Endothelial cell (in vitro differentiated cells): Measurements from ENCODE around the gene YWHAQ. TPM values are rescaled to one million over a fixed set of nuclear protein-coding genes. Genes with fewer than 3 reads are reported as not detected.

Experiments used
- DNase-seq: peaks from one replicate; pipeline ENCODE4 v3.0.0; 2021; ENCODE audit warnings: low spot score
- H3K27ac Mint-ChIP-seq: one replicate; pipeline ENCODE4 v1.8.0; 2021; ENCODE audit warnings: mixed read lengths, inconsistent platforms; ENCODE audit not compliant: unreplicated experiment
- H3K27me3 Mint-ChIP-seq: one replicate; pipeline ENCODE4 v1.8.0; 2021; ENCODE audit warnings: mild to moderate bottlenecking, moderate library complexity, mixed read lengths, inconsistent platforms; ENCODE audit not compliant: unreplicated experiment
- H3K36me3 Mint-ChIP-seq: one replicate; pipeline ENCODE4 v1.8.0; 2021; ENCODE audit warnings: mild to moderate bottlenecking, low read depth, mixed read lengths, inconsistent platforms; ENCODE audit not compliant: unreplicated experiment
- H3K4me1 Mint-ChIP-seq: one replicate; pipeline ENCODE4 v1.8.0; 2021; ENCODE audit warnings: mild to moderate bottlenecking, mixed read lengths, inconsistent platforms; ENCODE audit not compliant: unreplicated experiment
- H3K4me3 Mint-ChIP-seq: one replicate; pipeline ENCODE4 v1.8.0; 2021; ENCODE audit warnings: mild to moderate bottlenecking, mixed read lengths, inconsistent platforms; ENCODE audit not compliant: unreplicated experiment
- H3K9me3 Mint-ChIP-seq: one replicate; pipeline ENCODE4 v1.8.0; 2021; ENCODE audit warnings: mixed read lengths, inconsistent platforms; ENCODE audit not compliant: unreplicated experiment
- total RNA-seq: library from RNA; stranded (reverse); fragmentation: NEBNext Ultra II Directional; extraction: Animal tissue kit (Norgen Biotek cat#: 25700); gene quantifications from one replicate; pipeline ENCODE4 v1.2.1, GENCODE V29; 2021; ENCODE audit not compliant: unreplicated experiment
- TF ChIP-seq, protein P1 (sequence below): fragments of 200-600 bp; sonication (generic); IDR thresholded peaks from one replicate; pipeline ENCODE4 v1.5.0; 2021; ENCODE audit warnings: antibody characterized with exemption; ENCODE audit not compliant: unreplicated experiment

Gene YWHAQ
- total RNA-seq, 1 donor from 2014 or later, result 268 TPM

DNA sequence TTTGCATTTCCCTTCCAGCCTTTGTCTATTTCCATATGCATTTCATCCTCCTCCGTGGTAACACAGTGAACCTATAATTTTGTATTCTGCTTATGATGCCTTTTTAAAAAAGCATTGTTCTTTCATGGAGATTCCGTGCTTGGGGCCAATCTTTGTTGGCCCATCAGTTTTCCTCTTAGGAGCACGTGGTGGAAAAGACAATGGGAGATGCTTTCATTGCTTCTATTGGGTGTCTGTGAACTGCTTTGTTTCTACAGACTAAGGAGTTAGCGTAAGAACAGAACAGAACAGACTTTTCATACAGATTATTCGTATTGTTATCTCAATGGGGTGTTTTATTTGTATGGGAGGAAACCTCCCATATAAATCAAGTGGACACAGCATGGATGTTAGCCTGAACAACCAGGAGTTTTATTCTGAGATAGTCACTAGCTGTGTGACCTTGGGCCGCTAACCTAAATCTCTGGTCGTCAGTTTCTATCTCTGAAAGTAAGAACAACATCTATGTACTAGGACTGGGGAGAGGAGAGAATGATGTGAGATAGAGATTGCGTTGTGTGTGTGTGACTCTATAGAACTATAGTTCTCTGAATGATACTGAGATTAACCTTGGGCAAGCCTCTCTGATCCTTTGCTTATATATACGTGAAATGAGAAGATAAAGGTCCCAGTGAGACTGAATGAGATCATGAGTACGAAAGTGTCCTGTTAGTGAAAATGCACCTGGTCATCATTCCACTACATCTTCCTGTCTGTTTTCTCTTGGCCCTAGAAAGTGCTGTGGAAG, 22.9 kb upstream of the YWHAQ start:
- H3K4me1 Mint-ChIP-seq, result peaks cover 5% of the 10 kb centered on the region
- DNase-seq, result no peak
- no peak overlapping the region for H3K27ac Mint-ChIP-seq
- no peak overlapping the region for H3K4me3 Mint-ChIP-seq
- TF ChIP-seq, protein P1, sequence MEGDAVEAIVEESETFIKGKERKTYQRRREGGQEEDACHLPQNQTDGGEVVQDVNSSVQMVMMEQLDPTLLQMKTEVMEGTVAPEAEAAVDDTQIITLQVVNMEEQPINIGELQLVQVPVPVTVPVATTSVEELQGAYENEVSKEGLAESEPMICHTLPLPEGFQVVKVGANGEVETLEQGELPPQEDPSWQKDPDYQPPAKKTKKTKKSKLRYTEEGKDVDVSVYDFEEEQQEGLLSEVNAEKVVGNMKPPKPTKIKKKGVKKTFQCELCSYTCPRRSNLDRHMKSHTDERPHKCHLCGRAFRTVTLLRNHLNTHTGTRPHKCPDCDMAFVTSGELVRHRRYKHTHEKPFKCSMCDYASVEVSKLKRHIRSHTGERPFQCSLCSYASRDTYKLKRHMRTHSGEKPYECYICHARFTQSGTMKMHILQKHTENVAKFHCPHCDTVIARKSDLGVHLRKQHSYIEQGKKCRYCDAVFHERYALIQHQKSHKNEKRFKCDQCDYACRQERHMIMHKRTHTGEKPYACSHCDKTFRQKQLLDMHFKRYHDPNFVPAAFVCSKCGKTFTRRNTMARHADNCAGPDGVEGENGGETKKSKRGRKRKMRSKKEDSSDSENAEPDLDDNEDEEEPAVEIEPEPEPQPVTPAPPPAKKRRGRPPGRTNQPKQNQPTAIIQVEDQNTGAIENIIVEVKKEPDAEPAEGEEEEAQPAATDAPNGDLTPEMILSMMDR, result no peak
- no peaks in the 10 kb centered on the region for H3K9me3 Mint-ChIP-seq
- no peaks in the 10 kb centered on the region for H3K36me3 Mint-ChIP-seq
- peaks cover 5% of the 10 kb centered on the region for H3K27me3 Mint-ChIP-seq

DNA sequence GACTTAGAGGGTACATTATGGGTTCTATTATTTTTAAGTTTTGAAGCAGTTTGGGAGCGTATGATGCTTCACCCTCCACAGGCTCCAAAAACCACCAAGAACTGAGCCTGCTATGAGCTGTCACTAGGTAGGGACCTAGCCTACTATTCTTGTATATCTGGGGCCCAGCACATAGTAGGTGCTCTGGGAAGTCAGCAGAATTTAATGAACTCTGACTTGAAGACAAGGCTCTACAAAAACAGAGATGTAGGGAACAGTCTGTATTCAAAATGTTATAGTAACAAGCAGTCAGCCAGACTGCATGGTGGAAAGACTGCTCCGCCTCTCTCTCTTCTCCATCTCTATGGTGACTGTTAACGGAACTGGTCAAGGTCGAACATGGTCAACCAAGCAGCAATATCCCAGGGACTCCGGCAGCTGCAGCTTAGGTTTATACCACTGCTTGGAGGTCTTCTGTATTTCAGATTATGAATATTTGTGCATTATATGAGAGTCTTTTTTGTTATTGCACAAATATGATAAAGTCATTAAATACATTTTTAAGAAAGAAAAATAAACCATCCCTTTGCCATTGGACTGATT, 22.2 kb upstream of the YWHAQ start:
- Mint-ChIP-seq H3K9me3 (no peaks in the 10 kb centered on the region), H3K4me1 (peaks cover 5% of the 10 kb centered on the region), H3K36me3 (no peaks in the 10 kb centered on the region), H3K27me3 (peaks cover 5% of the 10 kb centered on the region), H3K27ac (no peak overlapping the region), H3K4me3 (no peak overlapping the region)
- TF ChIP-seq, protein P1, result no peak
- no peak for DNase-seq

DNA sequence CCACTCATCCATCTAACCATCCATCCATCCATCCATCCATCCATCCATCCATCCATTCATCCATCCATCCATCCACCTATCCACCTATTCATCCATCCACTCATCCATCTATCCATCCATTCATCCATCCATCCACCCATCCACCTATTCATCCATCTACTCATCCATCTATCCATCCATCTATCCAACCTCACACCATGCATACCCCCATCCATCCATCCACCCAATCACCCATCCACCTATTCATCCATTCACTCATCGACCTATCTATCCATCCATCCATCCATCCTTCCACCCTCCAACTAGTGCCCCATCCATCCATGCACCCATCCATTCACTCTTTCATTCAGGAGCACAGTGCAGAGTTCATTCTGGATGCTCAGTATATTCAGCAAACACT, 21.5 kb upstream of the YWHAQ start:
- TF ChIP-seq, protein P1, result no peak
- H3K27ac Mint-ChIP-seq, result no peak overlapping the region
- H3K27me3 Mint-ChIP-seq, result peaks cover 5% of the 10 kb centered on the region
- no peaks in the 10 kb centered on the region for H3K36me3 Mint-ChIP-seq
- no peak overlapping the region for H3K4me3 Mint-ChIP-seq
- H3K4me1 Mint-ChIP-seq, result peaks cover 5% of the 10 kb centered on the region
- H3K9me3 Mint-ChIP-seq, result no peaks in the 10 kb centered on the region
- no peak for DNase-seq

DNA sequence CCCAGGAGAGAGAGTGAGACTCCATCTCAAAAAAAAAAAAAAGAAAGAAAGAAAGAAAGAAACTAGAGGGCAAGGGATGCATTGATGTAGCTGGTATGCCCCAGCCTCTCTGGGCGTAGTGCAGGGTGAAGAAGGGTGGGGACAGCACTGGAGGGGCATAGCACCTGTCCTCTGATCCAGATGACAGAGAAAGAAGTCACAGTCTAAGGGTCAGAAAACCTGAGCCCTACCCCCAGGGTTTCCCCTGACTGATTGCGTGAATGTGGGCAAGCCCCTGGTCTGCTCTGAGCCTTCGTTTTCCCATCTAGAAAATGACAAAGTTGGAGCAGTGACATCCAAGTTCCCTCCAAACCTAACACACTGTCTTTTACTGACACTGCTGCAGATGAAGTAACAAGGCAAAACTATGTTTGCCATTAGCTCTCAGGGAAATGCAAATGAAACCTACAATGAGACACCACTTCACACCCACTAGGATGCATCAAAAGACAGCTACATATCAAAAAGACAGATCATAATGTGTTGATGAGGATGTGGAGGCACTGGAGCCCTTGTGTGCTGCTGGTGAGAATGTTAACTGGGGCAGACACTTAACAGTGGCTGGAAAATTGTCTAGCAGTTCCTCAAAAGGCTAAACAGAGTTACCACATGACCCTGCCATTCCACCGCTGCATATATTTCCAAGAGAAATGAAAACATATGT, 19.5 kb upstream of the YWHAQ start:
- no peak overlapping the region for H3K4me3 Mint-ChIP-seq
- no peak overlapping the region for H3K27ac Mint-ChIP-seq
- peaks cover 5% of the 10 kb centered on the region for H3K27me3 Mint-ChIP-seq
- TF ChIP-seq, protein P1, result no peak
- no peak for DNase-seq
- no peaks in the 10 kb centered on the region for H3K36me3 Mint-ChIP-seq
- H3K9me3 Mint-ChIP-seq, result no peaks in the 10 kb centered on the region
- peaks cover 10% of the 10 kb centered on the region for H3K4me1 Mint-ChIP-seq

DNA sequence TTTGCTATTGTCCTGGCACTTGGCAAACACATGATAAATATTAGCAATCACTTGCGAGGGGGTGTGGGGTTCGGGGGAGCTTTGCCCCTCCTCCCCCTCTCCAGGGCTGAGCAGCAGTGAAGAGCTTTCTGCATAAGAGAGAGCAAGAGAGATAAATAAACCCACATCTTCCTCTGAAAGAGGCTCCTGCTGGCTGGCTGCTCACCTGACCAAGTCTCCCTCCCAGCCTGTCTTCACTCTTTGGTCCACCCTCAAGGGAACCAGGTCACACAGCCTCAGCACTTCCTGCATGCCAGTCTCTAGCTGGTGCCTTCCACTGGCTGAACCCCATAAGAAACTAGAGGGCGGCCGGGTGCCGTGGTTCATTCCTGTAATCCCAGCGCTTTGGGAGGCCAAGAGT, 18.5 kb upstream of the YWHAQ start:
- H3K4me1 Mint-ChIP-seq, result peaks cover 10% of the 10 kb centered on the region
- TF ChIP-seq, protein P1, result no peak

More for the DNA sequence above, 18.5 kb upstream of the YWHAQ start:
- Mint-ChIP-seq H3K27me3 (peaks cover 5% of the 10 kb centered on the region), H3K36me3 (no peaks in the 10 kb centered on the region), H3K27ac (no peak overlapping the region), H3K4me3 (no peak overlapping the region), H3K9me3 (no peaks in the 10 kb centered on the region)
- no peak for DNase-seq
